WTC11 (cell line): ENCODE results near the gene ZNF592.

ENCODE experiments used
- CTCF ChIP-seq: fragments of 200-600 bp; IDR thresholded peaks from 2 replicates; pipeline ENCODE4 v1.8.0; 2022; ENCODE audit warnings: antibody characterized with exemption
- ETV6 ChIP-seq: sonication (generic); formaldehyde crosslinking; IDR thresholded peaks from 2 replicates; pipeline ENCODE4 v1.8.1; 2022; ENCODE audit warnings: mild to moderate bottlenecking, missing genetic modification reagents
- RELA ChIP-seq: sonication (generic); formaldehyde crosslinking; IDR thresholded peaks from 2 replicates; pipeline ENCODE4 v1.8.1; 2022; ENCODE audit warnings: missing genetic modification reagents, mild to moderate bottlenecking, borderline replicate concordance

DNA sequence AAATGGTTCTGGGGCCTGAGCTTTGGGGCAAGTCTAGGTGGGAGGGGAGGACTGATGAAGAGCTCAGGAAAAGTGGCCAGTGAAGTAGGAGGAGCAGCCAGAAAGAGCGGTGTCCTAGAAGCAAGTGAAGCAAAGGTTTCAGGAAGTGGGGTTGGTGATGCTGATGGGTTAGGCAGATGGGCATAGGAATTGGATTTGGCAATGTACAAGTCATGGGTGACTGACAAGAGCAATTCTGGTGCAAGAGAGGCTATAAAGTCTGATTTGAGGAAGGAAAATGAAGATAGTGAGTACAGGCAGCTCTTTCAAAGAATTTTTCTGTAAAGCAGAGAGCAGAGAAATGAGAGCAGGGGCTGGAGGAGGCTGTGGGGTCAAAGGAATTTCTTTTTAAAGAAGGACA lies 88.5 kb downstream of the ZNF592 start:
- TF ChIP-seq CTCF (no peak), RELA (CRISPR knock-in tag) (no peak), ETV6 (CRISPR knock-in tag) (no peak)
